ENCODE data around the gene ANKS1A.

ANKS1A gene

DNA sequence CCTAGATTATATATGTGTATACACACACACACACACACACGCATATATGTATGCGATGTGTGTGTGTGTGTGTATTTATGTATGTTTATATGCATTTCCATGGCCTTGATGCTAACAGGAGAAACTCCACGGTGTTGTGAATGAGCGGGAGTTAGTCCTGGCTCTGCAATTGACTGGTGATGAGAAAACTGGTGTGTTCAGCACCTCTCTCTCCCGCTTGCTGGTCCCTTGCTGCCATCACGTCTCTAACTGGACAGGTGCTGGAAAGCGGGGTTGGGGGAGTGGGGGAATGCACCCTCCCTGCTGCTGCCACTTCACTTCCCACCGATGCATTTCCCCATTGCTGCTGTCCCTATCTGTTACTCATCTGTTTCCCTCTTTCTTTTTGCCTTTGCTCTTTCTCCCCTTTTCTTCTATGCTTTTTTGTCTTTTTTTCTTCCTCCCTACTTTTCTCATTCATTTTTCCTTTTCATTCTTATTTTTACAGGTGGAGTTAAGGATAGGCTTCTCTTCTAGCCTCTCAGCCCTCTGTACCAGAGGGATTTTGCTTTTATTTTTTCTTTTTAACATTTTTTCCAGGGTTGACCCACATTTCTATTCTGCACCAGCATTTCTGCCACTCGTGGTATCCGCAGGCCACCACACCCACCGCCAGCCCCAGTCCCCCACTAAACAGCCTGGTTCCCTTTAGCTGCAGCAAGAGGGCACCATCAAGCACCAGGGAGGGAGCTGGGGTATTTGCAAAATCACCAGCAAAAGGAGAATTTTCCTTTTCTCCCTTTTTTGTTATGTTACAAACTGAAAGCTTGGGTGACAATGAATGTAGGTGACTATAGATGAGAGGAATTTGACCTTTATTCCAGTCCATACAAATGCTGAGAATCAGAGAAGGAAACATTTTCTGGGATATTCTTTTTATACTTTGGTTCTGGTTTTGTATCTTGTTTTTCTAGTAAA, 136.5 kb downstream of the ANKS1A start:
- H3K27me3 Mint-ChIP-seq (ENCODE audit: low read depth): no peaks in the 10 kb centered on the region
- no peaks in the 10 kb centered on the region for H3K4me1 Mint-ChIP-seq (ENCODE audit: low read depth)
- H3K4me3 Mint-ChIP-seq: no peak overlapping the region
- H3K36me3 Mint-ChIP-seq (ENCODE audit: low read depth): no peaks in the 10 kb centered on the region
- no peak for DNase-seq (ENCODE audit: low spot score)
- no peaks in the 10 kb centered on the region for H3K9me3 Mint-ChIP-seq
- H3K27ac Mint-ChIP-seq: no peak overlapping the region

DNA sequence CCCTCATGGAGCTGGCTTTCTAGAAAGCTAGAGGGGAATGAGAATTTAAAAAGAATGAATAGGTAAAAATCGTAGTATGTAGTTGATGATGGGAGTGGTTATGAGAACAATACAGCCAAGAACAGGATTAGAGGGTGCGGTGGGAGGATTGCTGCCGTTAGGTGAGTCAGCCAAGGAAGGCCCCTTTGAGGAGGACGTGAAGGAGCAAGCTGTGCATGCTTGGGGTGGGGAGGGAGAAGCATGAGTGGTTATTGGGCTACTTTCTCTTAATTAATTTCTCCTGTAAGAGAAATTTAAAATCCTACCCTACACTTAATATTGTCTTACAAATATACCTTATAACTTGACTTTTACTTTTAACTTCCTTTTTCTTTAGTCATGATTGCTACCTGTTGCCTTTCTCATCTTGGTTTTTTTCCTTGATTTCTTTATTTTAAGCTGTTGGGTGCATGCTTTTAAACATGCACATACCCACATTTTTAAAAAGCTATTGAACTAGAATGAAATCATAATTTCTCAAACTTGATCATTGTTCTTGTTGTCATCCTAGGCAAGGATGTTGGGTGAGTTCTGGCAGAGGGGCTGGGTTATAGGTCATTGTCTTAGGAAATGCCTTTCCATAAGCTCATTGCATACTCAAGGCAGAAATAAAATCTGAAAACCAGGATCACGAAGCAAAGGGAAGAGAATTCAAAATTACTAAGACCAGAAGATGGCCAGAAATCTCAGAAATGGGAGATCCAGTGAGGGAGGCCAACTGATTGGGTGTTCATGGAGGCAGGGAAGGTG, 137.6 kb downstream of the ANKS1A start:
- no peak overlapping the region for H3K4me3 Mint-ChIP-seq
- no peaks in the 10 kb centered on the region for H3K27me3 Mint-ChIP-seq (ENCODE audit: low read depth)
- no peaks in the 10 kb centered on the region for H3K36me3 Mint-ChIP-seq (ENCODE audit: low read depth)
- H3K9me3 Mint-ChIP-seq: no peaks in the 10 kb centered on the region
- H3K27ac Mint-ChIP-seq: no peak overlapping the region
- no peaks in the 10 kb centered on the region for H3K4me1 Mint-ChIP-seq (ENCODE audit: low read depth)
- no peak for DNase-seq (ENCODE audit: low spot score)

DNA sequence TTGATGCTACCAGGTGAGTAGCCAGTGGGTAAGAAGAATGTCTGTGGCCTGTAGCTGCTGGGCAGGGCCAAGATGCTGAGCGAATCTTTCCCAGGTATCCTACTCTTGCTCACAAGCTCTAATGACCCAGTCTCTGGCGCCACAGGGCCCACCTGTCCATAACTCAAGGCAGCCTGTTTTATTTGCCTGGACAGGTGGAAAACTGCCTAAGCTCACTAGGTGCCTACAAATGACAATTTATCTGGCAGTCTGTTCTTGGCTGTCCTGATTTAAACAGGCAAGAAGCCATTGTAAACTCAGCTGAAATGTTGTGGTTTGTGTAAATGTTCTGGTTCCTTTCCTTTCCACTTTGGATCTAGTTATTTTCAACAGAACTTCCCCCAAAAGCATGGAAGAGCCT, 138.8 kb downstream of the ANKS1A start:
- H3K27ac Mint-ChIP-seq: no peak overlapping the region
- H3K4me3 Mint-ChIP-seq: no peak overlapping the region
- H3K4me1 Mint-ChIP-seq (ENCODE audit: low read depth): no peaks in the 10 kb centered on the region

DNA sequence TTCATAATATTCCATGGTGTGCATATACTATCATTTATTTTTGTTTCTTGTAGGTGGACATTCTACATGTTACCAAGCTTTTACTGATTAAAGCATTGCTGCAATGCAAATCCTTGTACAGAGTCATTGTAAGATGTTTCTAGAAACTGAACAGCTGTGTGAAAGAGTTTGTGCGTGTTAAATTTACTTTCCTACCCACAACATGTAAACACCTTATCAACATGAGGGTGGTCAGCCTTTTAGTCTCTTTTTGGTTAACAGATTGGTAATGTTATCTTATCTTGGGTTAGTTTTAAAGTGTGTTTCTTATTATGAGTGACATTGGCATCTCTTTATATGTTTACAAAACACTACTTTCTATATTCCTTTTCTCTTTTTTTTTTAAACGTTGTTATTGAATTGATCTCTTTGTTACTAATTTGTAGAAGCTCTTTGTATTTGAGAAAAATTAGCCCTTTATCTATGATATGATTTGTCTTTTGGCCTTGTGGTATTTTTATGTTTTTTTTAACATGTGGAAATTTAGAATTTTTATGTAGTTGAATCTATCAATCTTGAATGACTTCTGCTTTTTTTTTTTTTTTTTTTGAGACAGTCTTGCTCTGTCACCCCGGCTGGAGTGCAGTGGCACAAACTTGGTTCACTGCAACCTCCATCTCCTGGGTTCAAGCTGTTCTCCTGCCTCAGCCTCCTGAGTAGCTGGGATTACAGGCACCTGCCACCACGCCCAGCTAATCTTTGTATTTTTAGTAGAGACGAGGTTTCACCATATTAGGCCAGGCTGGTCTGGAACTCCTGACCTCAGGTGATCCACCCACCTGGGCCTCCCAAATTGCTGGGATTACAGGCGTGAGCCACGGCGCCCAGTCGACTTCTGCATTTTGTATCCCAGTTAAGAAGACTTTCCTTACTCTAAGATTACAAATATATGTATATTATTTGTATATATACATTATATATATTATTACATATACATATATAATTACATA, 140.0 kb downstream of the ANKS1A start:
- DNase-seq (ENCODE audit: low spot score): no peak
- no peaks in the 10 kb centered on the region for H3K36me3 Mint-ChIP-seq (ENCODE audit: low read depth)
- H3K4me3 Mint-ChIP-seq: no peak overlapping the region
- H3K27ac Mint-ChIP-seq: no peak overlapping the region
- no peaks in the 10 kb centered on the region for H3K4me1 Mint-ChIP-seq (ENCODE audit: low read depth)
- H3K9me3 Mint-ChIP-seq: no peaks in the 10 kb centered on the region
- H3K27me3 Mint-ChIP-seq (ENCODE audit: low read depth): no peaks in the 10 kb centered on the region

More for the DNA sequence above, 138.8 kb downstream of the ANKS1A start:
- Mint-ChIP-seq H3K9me3 (no peaks in the 10 kb centered on the region), H3K36me3 (ENCODE audit: low read depth) (no peaks in the 10 kb centered on the region), H3K27me3 (ENCODE audit: low read depth) (no peaks in the 10 kb centered on the region)
- no peak for DNase-seq (ENCODE audit: low spot score)

DNA sequence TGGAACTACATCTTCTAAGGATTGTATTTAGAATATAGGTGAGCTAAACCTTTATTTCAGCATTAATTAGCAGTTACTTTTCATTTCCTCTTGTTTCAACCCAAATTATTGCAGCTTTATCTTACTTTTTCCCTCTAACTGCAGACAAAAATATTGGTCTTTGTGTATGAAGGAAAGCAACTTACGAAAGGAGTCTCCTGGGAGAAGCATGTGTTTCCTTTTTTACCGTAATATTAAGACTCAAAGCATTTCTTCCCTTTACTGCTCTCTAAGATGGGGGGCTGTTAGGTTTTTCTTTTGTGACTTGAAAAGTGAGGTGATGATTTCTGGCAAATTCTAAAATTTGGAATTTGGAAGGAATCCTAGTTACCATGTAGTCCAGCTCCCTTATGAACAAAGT, 141.0 kb downstream of the ANKS1A start:
- H3K27me3 Mint-ChIP-seq (ENCODE audit: low read depth): no peaks in the 10 kb centered on the region
- H3K36me3 Mint-ChIP-seq (ENCODE audit: low read depth): no peaks in the 10 kb centered on the region

DNA sequence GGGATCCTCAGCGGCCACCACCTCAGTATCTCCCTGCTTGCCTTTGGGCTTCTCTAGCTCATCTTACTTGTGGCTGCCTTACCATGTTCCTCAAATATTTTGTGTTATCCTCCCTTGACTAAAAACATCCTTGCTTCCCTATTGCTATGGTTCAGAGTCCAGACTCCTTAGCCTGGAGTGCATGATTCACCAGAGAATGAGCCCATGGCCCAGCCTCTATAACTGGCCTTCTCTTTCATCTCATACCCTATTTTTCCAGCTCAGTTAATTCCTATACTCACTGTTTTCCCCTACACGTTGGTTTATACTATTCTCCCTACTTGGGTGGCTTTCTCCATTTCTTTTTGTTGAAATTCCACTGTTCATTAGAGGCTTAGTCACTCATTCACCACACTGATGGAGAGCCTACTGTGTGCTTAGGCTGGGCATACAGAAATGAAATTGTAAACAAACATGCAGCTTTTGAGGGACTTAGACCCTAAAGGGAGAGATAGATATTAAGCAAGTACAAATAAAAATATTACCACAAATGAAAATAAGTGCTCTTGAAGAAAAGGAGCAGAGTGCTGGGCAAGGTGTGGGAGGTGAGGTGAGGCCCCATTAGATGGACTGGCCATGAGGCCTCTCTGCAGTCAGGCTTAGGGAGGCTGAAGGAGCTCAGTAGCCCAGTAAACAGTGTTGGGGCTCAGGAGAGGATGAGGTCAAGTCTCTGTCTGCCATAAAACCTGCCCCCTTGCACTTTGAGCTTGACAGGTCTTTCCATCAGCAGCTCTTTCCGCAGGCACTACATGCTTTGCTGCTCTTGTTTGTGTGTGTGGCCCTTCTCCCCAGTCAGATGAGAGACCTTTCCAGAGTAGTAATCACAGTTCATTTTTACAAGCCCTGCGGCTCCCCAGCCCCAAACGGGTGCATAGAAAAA, 142.8 kb downstream of the ANKS1A start:
- H3K9me3 Mint-ChIP-seq: no peaks in the 10 kb centered on the region
- DNase-seq (ENCODE audit: low spot score): no peak
- H3K27me3 Mint-ChIP-seq (ENCODE audit: low read depth): no peaks in the 10 kb centered on the region
- no peaks in the 10 kb centered on the region for H3K4me1 Mint-ChIP-seq (ENCODE audit: low read depth)
- no peak overlapping the region for H3K4me3 Mint-ChIP-seq
- no peaks in the 10 kb centered on the region for H3K36me3 Mint-ChIP-seq (ENCODE audit: low read depth)
- no peak overlapping the region for H3K27ac Mint-ChIP-seq

More for the DNA sequence above, 141.0 kb downstream of the ANKS1A start:
- DNase-seq (ENCODE audit: low spot score): no peak
- H3K4me3 Mint-ChIP-seq: no peak overlapping the region
- H3K9me3 Mint-ChIP-seq: no peaks in the 10 kb centered on the region
- no peak overlapping the region for H3K27ac Mint-ChIP-seq
- no peaks in the 10 kb centered on the region for H3K4me1 Mint-ChIP-seq (ENCODE audit: low read depth)

DNA sequence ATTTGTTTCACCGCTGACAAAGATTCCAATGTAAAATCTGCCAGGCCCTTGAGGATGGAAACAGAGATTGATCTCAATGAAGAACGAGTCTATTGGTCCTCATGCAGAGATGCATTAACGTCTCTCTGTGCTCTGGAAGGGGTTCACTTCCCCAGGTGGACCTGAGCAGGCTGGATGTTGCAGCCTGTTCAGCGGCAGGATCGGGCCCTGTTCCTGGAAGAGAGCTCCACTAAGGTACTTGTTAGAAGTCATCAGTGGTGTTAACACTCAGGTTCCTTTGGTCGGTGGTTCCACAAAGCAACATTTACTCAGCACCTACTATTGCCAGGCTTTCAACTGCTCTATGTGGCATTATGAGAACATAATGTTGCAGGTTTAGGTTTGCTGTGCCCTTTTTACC, 144.6 kb downstream of the ANKS1A start:
- no peaks in the 10 kb centered on the region for H3K4me1 Mint-ChIP-seq (ENCODE audit: low read depth)

DNA sequence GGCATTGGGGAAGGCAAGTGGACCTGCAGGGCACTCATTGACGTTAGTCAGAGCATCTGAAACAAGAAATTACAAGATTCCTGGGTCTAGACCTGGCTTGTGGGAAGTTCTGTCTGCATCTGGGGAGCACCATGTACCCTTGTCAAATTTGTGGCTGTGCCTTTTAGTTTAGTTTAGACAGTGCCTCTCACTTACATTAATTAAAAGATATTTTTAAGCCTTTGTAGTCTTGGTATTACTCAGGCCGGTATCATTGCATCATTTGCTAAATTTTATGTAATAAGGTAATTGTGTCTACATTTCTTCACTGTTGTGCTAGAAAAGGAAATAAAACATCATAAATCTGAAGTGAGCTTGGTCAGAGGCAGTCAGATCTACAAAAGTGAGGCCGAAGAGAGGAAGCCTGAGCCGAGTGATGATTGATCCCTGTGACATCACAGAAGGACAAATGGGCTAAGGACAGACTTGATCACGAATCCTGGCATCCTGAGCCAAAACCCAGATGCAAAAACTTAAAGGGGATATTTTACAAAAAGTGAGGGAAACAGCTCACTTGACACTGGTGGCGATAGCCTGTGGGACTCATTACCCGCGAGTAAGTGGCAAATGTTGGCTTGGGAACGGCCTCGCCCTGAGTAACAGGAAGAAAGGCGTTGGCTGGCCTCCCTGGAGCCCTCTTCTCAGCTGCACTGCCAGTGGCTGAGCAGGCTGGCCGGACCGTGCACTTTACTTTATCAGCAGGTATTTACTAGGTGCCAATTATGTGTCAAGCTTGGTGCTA, 145.5 kb downstream of the ANKS1A start:
- no peaks in the 10 kb centered on the region for H3K36me3 Mint-ChIP-seq (ENCODE audit: low read depth)
- no peak for DNase-seq (ENCODE audit: low spot score)
- no peaks in the 10 kb centered on the region for H3K4me1 Mint-ChIP-seq (ENCODE audit: low read depth)
- H3K9me3 Mint-ChIP-seq: no peaks in the 10 kb centered on the region
- no peaks in the 10 kb centered on the region for H3K27me3 Mint-ChIP-seq (ENCODE audit: low read depth)
- no peak overlapping the region for H3K4me3 Mint-ChIP-seq
- H3K27ac Mint-ChIP-seq: no peak overlapping the region

More for the DNA sequence above, 144.6 kb downstream of the ANKS1A start:
- DNase-seq (ENCODE audit: low spot score): no peak
- Mint-ChIP-seq H3K4me3 (no peak overlapping the region), H3K27ac (no peak overlapping the region), H3K36me3 (ENCODE audit: low read depth) (no peaks in the 10 kb centered on the region), H3K27me3 (ENCODE audit: low read depth) (no peaks in the 10 kb centered on the region), H3K9me3 (no peaks in the 10 kb centered on the region)

DNA sequence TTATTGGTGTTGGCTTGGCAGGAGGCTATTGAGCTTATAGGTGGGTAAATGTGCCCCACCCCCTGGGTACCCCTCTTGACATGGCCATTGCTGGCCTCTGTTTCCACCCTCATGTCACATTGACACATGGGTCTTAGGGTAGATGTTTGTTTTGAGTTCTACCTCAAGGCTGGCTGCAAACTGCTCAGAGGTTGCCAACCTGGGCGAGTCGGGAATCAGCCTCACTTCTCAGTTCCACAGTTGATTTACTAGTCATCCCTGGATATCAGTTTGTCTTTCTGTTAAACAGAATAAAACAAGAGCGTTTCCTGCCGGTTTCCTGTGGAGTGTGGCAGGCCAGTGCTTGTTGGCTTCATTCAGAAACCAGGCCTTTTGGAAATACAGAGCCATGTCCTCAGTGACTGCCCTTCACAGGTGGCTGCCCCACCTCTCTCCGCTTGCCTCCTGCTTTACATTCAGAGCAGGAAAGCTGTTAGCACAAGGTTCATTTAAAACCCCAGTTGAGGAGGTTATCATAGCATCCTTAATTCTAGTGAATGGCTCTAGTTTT, 146.5 kb downstream of the ANKS1A start:
- no peak overlapping the region for H3K4me3 Mint-ChIP-seq
- H3K27ac Mint-ChIP-seq: no peak overlapping the region
- no peaks in the 10 kb centered on the region for H3K4me1 Mint-ChIP-seq (ENCODE audit: low read depth)
- no peaks in the 10 kb centered on the region for H3K27me3 Mint-ChIP-seq (ENCODE audit: low read depth)
- DNase-seq (ENCODE audit: low spot score): no peak
- no peaks in the 10 kb centered on the region for H3K9me3 Mint-ChIP-seq
- no peaks in the 10 kb centered on the region for H3K36me3 Mint-ChIP-seq (ENCODE audit: low read depth)

DNA sequence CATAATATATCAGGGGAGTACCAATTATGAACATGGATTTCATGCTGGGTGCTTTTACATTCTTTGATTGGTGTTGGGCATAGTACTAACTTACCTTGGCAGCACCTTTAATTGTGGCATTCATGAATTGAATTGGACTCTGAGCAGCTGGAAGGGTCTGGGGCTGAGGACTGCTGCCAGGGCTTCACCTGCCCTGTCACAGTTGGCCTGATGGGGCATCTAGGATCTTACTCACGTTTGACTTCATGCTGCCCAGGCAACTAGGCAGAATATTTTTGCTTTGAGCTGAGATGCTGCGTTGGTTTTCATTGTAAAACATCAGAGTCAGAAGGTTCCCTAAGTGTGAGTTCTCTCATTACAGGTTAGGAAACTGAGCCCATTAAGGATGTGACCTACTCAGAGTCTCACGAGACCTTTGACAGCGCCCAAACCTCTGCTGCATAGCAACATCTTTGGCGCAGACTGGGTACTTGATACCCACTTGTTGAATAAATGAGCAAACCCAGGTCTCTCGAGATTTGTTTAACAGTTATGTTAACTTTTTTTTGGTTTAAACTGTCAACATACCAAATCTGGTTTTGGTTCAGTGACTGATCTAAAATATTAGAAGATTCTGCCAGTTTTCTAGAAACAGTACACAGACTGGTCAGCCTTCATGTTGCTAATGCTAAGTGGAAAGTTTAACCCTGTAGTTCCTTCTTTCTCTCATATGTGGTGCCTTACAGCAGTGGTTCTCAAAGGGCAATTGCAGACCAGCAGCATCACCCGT, 147.2 kb downstream of the ANKS1A start:
- no peak overlapping the region for H3K4me3 Mint-ChIP-seq
- H3K27ac Mint-ChIP-seq: no peak overlapping the region
- no peaks in the 10 kb centered on the region for H3K4me1 Mint-ChIP-seq (ENCODE audit: low read depth)
- DNase-seq (ENCODE audit: low spot score): no peak
- H3K27me3 Mint-ChIP-seq (ENCODE audit: low read depth): no peaks in the 10 kb centered on the region
- H3K9me3 Mint-ChIP-seq: no peaks in the 10 kb centered on the region
- H3K36me3 Mint-ChIP-seq (ENCODE audit: low read depth): no peaks in the 10 kb centered on the region

DNA sequence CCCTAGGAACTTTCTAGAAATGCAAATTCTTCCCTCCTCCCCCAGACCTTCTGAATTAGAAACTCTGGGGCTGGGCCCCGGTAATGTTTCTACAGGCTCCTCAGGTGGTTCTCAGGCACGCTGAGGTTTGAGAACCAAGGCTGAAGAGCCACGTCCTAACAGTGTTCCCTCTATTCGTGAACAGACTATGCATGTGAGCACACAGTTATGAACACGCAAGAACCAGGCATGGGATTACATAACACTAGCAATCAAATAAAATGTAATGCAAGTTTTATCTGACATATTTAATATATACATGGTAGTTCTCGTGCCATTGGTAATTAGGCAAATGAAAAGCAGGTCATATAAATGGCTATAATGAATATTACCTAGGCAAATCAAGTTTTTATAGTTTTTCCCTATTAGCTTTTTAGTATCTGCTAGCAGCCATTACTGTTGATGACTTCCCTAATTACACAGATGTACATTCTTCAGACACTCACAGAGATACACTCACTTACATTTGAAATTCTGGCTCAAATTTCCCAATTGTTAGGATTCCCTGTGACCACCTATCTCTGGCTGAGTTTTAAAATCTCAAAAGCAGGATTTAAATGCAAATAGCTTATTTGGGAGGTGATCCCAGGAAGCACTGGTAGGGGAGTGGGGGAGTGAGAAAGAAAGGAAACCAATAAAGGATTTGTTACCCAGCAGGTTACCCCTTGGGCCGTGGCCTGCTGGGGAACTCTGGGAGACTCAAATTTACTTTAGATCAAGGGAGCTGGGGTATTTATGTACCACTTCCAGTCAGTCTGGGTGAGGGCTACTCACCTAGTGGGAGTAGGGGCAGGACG, 148.0 kb downstream of the ANKS1A start:
- H3K27ac Mint-ChIP-seq: no peak overlapping the region
- H3K27me3 Mint-ChIP-seq (ENCODE audit: low read depth): no peaks in the 10 kb centered on the region
- H3K9me3 Mint-ChIP-seq: no peaks in the 10 kb centered on the region
- H3K36me3 Mint-ChIP-seq (ENCODE audit: low read depth): no peaks in the 10 kb centered on the region
- no peak overlapping the region for H3K4me3 Mint-ChIP-seq
- no peak for DNase-seq (ENCODE audit: low spot score)
- no peaks in the 10 kb centered on the region for H3K4me1 Mint-ChIP-seq (ENCODE audit: low read depth)
